HG03460 (cell line): ENCODE results near the gene IPP.
"Not testable (repeated sequence)": the region's sequence is repeated elsewhere in the genome, so short reads cannot be mapped to it uniquely, and the experiment has no call there.

Experiments
- ATAC-seq: cut with Tn5 transposase; IDR thresholded peaks from one replicate; pipeline ENCODE4 v1.9.1; 2021; ENCODE audit not compliant: unreplicated experiment

IPP gene

DNA sequence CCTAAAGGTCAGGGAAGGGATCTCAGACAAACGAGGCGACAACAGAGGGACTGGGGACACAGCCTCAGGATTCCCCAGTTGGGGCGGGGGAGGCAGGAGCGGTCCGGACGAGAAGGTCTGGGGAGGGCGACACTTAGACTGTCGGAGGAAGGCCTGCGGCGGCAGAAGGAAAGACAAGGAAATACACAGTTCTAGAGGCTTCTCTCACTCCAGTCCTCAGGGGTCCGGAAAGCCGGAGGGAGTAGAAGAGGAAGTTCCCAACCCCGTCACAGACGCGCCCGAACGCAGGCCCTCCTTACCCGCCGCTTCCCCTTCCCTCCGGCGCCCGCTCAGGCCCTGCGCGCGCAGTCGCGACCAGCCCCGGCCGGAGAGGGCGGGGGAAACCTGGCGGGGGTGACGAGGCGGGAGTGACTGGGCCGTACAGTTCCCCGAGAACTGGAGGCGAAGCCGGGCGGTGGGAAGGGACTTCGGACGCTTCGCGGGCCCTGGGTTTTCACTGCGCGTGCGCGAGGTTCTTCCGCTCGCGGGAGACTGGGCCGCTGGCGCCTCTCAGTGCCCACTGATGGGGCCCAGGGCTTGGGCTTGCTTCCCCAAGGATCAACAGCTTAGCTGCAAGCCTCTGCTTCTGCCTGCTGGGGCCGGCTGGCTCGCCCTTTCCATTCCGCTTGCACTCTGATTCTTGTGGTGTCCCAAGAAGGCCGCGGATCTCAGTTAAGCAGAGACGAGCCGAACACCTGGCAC lies at the start of gene IPP:
TSS of gene IPP (minus strand) at position 356 of the 741 bp plus-strand sequence. CDS start 4,242 bp downstream, outside the sequence.
- peak; percentile 85 for ATAC-seq

GRCh38 chr1:45796946-45797345 lies 46.5 kb upstream of the IPP start:
- no peak for ATAC-seq

DNA sequence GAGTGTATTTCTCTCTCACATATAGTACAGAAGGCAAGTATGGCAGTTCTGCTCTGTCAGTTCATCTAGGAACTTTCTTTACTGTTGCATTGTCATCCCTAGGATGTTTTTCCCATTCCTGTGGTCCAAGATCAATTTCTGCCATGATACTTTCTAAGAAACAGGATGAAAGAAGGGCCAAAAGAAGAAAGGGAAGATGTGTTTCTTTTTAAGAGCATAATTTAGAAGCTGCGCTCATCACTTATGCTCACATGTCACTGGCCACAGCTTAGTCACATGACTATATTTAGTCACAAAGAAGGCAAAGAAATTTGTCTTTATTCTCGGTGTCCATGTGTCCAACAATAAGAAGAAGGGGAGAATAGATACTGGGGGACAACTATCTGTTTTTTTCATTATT lies 45.9 kb upstream of the IPP start:
- ATAC-seq, result no peak

GRCh38 chr1:45793942-45794604 lies 43.6 kb upstream of the IPP start:
- no peak for ATAC-seq

- no peak for ATAC-seq
These were observed 42.3 kb upstream of the IPP start for GRCh38 chr1:45792744-45793143.

- no peak for ATAC-seq
These were observed 39.1 kb upstream of the IPP start for GRCh38 chr1:45789601-45790000.

GRCh38 chr1:45787905-45788304 lies 37.5 kb upstream of the IPP start:
- no peak for ATAC-seq

GRCh38 chr1:45785583-45785982 lies 35.1 kb upstream of the IPP start:
- ATAC-seq, result peak; percentile 73

- no peak for ATAC-seq
These were observed 25.3 kb upstream of the IPP start for GRCh38 chr1:45775794-45776193.

DNA sequence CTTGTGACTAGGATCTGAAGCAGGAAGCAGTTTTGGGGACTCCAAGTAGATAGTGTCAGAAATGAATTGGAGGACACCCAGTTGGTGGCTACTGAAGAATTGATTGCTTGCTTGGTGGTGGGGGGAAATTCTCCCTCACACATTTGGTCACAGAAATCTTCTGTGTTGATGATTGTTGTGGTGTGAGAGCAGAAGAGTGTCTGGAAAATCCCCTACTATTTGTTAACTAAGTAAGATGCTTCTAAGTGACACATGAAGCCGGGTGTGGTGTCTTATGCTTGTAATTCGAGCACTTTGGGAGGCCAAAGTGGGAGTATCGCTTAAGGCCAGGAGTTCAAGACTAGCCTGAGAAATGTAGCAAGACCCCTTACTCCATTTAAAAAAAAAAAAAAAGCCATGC lies 22.5 kb upstream of the IPP start:
- ATAC-seq, result no peak

DNA sequence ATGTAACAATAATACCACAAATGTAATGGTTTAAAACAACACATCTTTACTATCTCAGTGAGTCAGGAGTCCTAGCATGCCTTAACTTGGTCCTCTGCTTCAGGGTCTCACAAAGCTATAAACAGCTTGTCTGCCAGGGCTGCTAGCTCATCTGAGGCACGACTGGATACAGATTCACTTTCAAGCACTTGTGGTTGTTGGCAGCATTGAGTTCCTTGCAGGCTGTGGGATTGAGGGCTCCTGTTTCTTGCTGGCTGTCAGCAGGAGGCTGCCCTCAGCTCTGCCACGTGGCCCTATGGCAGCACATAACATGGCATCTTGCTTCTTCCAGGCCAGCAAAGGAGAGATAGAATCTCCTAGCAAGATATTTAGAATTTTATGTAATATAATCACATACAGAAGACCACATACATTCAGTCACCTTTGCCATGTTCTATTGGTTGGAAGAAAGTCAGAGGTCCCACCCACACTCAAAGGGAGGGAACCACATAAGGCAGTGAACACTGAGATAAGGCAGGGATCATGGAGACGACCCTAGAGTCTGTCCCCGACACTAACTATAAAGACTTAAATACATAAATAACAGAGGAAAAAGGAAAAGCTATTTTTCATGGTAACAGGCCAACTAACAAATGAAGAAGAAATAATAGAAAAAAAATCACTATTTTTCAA lies 18.9 kb upstream of the IPP start:
- ATAC-seq, result no peak

DNA sequence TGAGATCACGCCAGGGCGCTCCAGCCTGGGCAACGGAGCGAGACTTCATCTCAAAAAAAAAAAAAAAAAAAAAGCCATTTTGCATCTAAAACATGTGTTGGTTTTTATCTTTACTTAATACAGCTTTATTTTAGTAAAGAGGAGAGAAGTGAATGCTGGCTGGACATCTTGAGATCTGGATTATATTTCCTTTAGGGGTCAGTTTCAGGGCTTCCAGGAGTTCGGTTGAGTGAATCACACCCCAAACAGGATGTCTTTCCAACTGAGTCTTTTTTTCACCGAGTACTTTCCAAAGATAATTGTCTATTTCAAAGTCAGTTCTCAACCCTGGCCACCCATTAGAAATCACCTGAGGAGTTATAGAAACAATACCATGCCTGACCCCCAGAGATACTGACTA lies 16.6 kb upstream of the IPP start:
- ATAC-seq, result no peak

DNA sequence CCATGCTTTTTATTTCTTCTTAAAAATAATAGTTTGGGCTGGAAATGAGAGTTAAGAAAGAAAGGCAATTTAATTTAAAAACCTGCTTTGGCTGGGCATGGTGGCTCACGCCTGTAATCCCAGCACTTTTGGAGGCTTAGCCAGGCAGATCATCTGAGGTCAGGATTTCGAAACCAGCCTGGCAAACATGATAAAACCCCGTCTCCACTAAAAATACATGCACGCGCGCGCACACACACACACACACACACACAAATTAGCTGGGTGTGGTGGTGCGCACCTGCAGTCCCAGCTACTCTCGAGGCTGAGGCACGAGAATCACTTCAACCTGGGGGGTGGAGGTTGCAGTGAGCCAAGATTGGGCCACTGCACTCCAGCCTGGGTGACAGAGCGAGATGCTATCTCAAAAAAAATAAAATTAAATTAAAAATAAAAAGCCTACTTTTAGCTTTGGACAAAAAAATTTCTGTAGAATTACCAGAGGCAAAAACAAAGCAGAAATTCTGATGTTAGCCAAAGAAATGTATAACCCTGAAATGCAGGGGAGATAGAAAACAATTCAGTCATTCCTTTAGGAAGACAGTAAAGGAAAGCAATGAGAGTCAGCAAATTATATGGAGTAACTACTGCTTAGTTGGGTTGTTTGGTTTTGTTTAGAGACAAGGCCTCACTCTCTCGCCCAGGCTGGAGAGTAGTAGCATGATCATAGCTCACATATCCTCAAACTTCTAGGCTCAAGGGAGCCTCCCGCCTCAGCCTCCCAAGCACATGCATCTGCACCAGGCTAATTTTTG lies 15.7 kb upstream of the IPP start:
- no peak for ATAC-seq

GRCh38 chr1:45762291-45762690 lies 11.8 kb upstream of the IPP start:
- no peak for ATAC-seq

GRCh38 chr1:45755697-45756096 lies 5.2 kb upstream of the IPP start:
- ATAC-seq, result no peak

DNA sequence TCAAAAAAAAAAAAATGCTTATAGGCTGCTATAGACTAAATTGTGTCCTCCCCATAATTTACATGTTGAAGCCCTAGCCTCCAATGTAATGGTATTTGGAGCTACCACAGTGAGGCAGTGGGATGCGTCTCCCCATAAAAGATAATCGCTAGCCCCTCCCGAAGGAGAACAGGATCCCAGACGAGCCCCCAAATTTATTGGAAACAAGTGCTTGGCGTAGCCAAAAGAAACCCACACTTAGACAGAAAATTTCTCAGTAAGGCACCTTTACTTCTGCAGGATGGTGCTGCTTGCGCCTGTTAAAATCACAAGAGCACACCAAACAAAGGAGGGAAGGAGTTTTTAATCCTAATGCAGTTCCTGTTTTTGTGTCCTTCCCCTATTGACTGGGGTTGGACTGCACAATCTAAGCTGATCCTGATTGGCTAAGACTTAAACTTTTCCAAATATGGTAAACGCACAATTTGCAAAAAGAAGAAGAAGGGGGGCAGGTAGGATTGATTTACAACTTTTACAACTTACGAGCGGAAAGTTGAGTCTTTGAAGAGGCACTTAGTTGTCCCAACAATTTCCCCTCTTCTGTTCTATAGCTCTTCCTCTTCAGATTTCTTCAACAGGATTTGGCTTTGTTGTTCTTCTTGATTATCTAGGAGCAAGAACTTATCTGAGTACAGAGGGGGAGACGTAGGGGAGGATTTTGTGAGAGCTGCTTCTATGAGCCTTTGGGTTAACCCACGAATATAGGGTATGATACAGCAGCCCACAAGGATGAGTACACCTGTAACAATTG lies 3.0 kb upstream of the IPP start:
- ATAC-seq, result no peak

- ATAC-seq, result no peak
These were observed 2.1 kb upstream of the IPP start for GRCh38 chr1:45752441-45753052.

GRCh38 chr1:45752014-45752413 lies 1.6 kb upstream of the IPP start:
- no peak for ATAC-seq

GRCh38 chr1:45751039-45751838 lies 786 bp upstream of the IPP start:
- not testable (repeated sequence) for ATAC-seq
